SIG-M5 (cell line): ENCODE results near the gene LHPP.
A peak's percentile ranks its signal among the peaks of the same experiment; 100 is the strongest.
"Not testable (repeated sequence)": the region's sequence is repeated elsewhere in the genome, so short reads cannot be mapped to it uniquely, and the experiment has no call there.

ENCODE experiments used
- DNase-seq: peaks from one replicate; lab custom pipeline; 2025; lab: John Stamatoyannopoulos, UW

The LHPP gene

GRCh38 chr10:124461642-124462347 is at the start of gene LHPP:
TSS of gene LHPP (plus strand) at chr10:124461823. CDS start at chr10:124461863, 40 bp downstream.
- DNase-seq, result peak; percentile 14

- no peak for DNase-seq
These were observed 47.5 kb upstream of the LHPP start for GRCh38 chr10:124414076-124414475.

- DNase-seq, result no peak
These were observed 46.4 kb upstream of the LHPP start for GRCh38 chr10:124415210-124415609.

- DNase-seq, result no peak
These were observed 44.9 kb upstream of the LHPP start for GRCh38 chr10:124416733-124417132.

- no peak for DNase-seq
These were observed 43.5 kb upstream of the LHPP start for GRCh38 chr10:124417895-124418725.

- peak; percentile 25 for DNase-seq
These were observed 42.7 kb upstream of the LHPP start, which contains the start of gene OAT for GRCh38 chr10:124418726-124419501. TSS of gene OAT (minus strand) at chr10:124418923. CDS start at chr10:124412171, 6,752 bp downstream.

- no peak for DNase-seq
These were observed 42.0 kb upstream of the LHPP start for GRCh38 chr10:124419635-124420034.

- DNase-seq, result no peak
These were observed 41.4 kb upstream of the LHPP start for GRCh38 chr10:124420254-124420653.

- DNase-seq, result no peak
These were observed 38.9 kb upstream of the LHPP start for GRCh38 chr10:124422742-124423141.

- DNase-seq, result no peak
These were observed 37.8 kb upstream of the LHPP start for GRCh38 chr10:124423813-124424212.

GRCh38 chr10:124425227-124425962 is 36.2 kb upstream of the LHPP start:
- no peak for DNase-seq

- no peak for DNase-seq
These were observed 33.3 kb upstream of the LHPP start for GRCh38 chr10:124428207-124428777.

GRCh38 chr10:124429576-124429975 is 32.0 kb upstream of the LHPP start:
- no peak for DNase-seq

GRCh38 chr10:124430077-124430476 is 31.5 kb upstream of the LHPP start:
- no peak for DNase-seq

GRCh38 chr10:124433461-124433860 is 28.2 kb upstream of the LHPP start:
- DNase-seq, result no peak

- not testable (repeated sequence) for DNase-seq
These were observed 25.9 kb upstream of the LHPP start for GRCh38 chr10:124435683-124436082.

- DNase-seq, result no peak
These were observed 25.4 kb upstream of the LHPP start for GRCh38 chr10:124436191-124436638.

- DNase-seq, result not testable (repeated sequence)
These were observed 19.9 kb upstream of the LHPP start for GRCh38 chr10:124441694-124442093.

GRCh38 chr10:124446830-124447750 is 14.5 kb upstream of the LHPP start:
- no peak for DNase-seq
